ENCODE results near the gene RSPRY1.
"Not testable (repeated sequence)": the region's sequence is repeated elsewhere in the genome, so short reads cannot be mapped to it uniquely, and the experiment has no call there.

The RSPRY1 gene

DNA sequence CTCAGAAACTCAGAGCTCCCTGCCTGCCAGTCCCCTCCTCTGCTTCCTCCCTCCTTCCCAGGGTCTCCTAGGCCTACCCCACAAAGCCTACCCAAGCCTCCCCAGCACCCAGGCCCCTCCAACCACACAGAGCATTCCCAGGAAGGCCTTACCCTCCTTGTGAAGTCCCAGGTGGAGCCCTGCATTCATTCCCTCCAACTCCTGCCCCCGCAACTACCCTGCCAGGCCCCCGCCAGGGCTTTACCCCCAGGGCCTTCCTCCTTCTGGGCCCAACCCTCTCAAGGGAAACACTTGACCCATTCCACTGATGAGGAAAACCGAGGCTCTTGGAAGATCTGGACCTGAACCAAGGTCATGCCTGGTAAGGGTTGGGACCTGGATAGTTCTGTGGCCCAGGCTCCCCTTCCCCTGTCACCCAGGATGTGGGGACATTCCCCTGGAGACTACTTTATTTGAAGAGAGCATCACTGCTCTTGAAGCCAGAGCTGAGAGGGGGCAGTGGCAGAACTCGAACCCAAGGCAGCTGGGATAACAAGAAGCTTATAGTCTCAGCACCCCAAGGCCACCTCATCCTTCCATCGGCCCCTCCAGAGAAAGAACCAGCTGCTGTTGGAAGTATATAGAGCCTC lies 85.9 kb downstream of the RSPRY1 start:
- no peak for DNase-seq (ENCODE audit: low read depth)

DNA sequence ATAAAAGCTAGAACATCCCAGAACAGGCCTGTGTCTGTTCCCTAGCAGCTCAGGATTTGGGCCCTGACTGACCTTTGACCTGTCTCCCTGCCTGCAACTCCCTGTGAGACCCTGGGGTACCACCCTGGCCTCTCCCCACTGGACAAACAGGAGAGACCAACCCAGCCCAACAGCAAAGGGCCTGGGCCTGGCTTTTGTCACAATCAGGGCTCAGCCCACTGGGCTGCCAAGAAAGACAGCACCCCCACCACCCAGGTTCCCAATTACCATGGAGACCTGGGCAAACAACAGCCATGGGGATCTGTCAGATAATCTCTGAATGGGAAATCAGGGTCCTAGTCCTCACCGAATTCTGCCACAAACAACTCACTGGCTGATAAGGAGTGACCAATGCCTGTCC lies 87.2 kb downstream of the RSPRY1 start:
- no peak for DNase-seq (ENCODE audit: low read depth)

DNA sequence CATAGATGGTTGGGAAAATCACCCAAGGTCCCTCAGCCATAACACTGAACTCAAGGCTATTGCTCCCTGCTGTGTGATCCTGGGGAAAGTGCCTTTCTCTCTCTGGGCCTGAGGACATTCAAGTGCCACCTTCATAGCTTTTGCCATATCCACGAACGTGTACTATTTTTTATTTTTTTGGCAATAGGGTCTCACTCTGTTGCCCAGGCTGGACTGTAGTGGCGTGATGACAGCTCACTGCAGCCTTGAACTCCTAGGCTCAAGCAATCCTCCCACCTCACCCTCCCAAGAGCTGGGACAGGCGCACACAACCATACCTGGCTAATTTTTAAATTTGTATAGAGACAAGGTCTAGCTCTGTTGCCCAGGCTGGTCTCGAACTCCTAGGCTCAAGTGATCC lies 87.7 kb downstream of the RSPRY1 start:
- no peak for DNase-seq (ENCODE audit: low read depth)

DNA sequence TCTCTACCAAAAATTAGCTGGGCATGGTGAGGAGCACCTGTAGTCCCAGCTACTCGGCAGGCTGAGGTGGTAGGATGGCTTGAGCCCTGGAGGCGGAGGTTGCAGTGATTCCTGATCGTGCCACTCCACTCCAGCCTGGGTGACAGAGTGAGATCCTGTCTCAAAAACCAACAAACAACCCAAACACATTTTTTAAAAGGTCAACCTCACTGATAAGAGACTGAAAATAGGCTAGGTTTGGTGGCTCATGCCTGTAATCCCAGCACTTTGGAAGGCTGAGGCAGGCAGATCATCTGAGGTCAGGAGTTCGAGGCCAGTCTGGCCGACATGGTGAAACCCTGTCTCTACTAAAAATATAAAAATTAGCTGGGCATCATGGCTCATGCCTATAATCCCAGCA lies 89.8 kb downstream of the RSPRY1 start:
- not testable (repeated sequence) for DNase-seq (ENCODE audit: low read depth)

DNA sequence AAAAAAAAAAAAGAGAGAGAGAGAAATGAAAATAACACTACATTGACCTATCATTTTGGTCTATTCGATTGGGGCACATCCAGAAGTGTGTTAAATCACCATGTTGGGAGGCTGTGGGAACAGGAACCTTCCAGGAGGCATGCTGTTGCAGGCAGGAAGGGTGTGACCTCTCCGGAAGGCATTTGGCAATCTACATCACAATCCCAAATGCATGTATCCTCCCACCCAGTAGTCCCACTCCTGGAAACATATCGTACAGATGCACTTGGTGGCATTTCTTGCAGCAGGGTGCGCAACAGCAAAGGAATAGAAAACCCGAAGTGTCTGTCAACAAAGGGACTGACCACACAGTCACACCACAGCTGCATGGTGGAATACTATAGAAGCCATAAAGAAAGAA lies 90.5 kb downstream of the RSPRY1 start:
- peak; percentile 39 for DNase-seq (ENCODE audit: low read depth)

DNA sequence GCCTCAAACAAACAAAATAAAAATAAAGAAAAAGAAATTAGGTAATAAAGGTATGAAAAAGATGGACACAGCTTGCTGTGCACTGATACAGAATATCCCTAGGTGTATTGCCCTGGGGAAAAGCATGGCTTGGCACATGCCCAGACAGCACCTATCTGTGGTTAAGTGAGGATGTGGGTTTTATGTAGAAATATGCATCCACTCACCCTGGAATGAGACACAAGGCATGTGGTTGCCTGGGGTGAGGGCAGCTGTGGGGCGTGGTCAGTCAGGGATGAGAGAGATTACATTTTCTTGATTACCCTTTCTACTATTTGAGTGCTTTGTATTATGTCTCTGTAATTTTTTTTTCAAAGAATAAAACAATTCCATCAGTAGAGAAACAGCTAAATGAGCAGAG lies 91.5 kb downstream of the RSPRY1 start:
- peak; percentile 96 for DNase-seq (ENCODE audit: low read depth)

DNA sequence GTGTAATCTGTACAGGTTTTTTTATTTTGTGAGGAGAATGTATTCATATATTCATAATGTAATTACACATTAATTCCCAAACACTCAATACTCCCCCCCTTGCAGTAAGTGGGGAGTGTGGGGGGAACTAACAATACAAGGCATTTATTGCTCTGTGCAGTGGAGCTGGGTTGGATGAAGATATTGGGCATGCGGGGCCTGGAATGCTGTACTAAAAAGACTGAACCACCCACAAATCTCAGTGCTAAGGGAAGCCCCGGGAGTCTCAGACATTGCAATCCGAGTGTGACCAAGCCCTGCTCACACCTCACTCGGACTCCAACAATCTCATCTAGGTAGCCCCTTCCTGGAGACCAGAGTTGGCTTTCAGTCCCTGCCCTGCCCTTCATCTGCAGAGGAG lies 92.4 kb downstream of the RSPRY1 start:
- no peak for DNase-seq (ENCODE audit: low read depth)

DNA sequence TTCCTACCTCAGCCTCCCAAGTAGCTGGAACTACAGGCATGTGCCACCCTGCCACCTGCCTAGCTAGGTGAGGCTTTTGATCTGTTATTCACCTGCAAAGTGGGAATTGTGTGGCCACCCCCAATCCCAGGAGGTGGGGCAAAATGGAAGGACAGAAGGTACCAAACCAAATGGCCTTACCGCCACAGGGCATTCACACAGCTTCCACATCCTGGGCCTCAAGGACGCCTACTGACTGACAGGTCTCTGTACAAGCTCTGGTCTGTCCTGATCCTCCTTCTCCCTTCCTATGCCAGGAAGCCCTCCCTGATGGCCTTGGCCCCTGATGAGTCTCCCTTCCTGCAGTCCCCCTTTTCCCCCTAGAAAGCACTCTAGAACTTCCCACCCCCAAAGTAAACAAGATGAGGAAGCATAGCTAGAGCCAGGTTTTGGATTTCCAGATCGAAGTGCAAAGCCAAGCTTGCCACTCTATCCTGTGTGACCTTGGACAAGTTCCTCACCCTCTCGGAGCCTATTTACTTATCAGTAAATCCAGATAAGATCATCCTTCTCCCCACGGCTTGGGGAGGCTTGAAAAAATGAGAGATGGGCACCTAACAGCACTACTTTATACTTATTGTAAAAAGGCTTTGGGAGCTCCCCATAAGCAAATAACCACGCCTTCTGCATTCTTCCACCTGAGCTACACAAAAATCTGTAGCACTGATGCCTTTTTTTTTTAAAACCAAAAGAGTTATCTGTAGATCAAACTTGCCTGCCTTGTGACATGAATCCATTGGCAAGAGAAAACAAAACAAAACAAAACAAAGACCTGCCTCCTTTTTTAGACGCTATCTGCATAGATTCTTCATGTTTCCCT lies 93.9 kb downstream of the RSPRY1 start:
- no peak for DNase-seq (ENCODE audit: low read depth)

DNA sequence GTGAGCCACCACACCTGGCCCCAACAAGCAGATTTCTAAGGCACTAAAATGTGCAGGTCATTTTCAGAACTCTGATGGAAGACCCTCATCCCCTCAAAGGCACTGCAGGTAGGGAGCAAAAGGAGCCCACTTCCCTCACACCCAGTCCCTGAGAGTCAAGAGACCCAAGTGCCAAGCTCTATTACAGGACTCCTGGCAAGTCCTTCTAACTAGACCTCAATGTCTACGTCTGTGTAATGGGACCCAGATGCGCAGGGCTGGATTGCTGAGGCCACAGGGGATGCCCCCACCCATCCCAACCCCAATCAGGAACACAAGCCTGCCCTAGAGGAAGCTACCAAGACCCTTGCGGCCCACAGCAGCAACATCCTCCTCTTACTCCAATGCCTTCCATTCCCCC lies 95.7 kb downstream of the RSPRY1 start:
- no peak for DNase-seq (ENCODE audit: low read depth)

DNA sequence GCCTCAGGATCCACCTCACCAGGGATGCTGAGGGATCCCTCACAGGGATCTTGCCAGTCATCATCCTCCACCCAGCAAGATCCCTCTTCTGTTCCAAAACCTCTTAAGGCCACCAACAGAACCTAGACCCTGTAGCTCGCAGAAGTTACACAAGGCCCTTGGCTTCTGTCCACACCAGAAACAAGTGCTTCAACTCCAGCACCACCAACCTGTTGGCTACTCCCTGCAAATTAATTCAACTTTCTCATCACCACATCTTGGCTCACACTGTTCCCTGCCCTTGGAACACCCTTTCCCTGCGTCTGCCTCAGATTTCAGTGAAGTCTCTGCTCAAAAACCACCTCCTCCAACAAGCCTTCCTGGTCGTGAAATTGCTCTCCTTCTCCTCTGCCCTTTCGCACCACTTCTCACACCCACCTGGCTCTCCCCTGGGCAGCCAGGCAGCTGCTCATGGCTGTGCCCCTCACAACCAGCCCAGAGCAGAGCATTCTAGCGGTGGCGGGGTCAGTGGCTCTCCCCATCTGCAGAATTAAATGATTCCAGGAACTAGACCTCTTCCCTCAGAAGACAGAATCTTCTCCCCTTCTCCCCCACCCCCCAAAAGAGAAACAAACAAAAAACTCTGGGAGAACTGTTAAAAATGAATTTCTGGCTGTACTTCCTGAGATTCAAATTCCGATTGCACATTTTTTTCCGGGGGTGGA lies 96.5 kb downstream of the RSPRY1 start:
- no peak for DNase-seq (ENCODE audit: low read depth)

DNA sequence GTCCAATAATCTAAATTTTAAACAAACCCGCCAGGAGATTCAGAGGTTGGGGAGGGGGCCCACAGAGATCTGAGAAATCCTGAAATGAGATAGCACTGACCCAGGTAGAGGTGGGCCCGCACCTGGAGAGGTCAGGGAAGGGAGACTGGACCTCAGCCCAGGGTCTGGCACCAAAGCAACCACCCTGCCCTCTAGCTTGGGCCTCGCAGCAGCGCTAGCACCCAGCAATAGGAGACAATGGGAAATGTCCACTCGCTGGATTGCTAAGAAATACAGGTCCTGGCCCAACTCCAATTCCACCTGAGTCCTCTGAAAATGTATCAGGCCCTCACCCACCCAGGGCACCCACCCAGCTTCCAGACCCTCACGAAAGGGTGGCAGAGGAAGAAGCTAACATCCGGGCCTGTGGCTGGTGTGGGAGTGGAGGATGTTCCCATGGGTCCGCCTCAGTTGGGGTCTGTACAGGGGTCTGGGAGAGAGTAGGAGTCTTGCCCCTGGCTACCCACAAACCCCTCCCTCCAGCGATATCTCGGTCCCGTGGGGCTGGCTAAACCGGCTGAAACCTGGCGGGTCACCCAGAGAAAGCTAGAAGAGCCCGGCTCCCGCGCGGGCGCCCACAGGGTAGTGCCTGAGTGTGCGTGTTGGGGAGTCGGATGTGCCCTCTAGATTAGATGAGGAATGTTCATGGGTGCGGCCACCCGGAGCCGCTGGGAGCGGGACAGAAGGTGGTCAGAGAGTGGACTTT lies 97.3 kb downstream of the RSPRY1 start:
- no peak for DNase-seq (ENCODE audit: low read depth)

DNA sequence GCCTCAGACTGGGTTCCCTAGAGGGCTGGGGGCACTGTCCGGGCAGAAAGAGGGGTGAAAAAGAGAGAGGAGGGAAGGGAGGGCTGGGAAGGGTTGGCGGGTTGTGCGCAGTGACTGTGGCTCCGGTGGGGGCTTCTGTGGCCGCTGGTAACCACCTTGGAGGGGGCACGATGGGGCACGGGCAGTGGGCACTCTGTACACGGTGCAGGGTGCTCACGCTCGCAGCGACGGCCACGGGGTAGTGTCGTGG lies 97.8 kb downstream of the RSPRY1 start:
- DNase-seq (ENCODE audit: low read depth): no peak

DNA sequence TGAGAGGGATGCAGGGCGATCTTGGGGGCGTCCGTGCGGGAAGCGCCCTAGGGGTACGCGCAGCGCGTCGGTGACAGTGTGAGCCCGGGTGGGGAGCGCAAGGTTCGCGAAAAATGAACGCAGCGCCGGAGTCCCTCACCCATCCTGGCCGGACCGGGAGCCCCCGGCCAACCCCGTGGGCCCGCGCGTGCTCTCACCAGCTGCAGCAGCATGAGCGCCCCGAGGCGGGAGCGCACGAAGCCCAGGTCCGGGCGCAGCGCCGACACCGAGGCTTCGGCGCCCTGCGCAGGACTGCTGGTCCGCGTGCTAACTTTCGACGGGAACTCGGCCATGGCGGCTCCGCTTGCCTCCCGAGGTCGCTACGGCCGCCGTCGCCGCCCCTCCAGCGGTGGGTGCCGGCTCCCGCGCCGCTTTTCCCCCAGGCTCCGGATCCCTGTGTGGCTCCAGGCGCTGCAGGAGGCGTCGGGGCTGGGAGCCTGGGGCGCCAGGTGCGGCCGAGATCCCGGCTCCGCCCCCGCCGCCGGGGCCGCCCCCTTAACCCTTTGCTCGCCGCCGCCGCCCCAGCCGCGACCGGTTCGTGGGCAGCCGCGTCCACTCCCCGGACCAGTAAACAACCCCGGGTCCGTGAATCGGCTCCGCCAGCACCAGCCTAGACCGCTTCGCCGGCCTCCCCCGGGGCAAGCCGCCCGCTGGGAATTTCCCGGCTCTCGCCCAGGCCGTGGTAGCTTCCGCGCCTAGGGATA lies 98.3 kb downstream of the RSPRY1 start, which contains the start of gene PLLP:
TSS of gene PLLP (minus strand) at position 464 of the 743 bp plus-strand sequence. CDS start at position 332, 132 bp downstream.
- peak; percentile 59 for DNase-seq (ENCODE audit: low read depth)

DNA sequence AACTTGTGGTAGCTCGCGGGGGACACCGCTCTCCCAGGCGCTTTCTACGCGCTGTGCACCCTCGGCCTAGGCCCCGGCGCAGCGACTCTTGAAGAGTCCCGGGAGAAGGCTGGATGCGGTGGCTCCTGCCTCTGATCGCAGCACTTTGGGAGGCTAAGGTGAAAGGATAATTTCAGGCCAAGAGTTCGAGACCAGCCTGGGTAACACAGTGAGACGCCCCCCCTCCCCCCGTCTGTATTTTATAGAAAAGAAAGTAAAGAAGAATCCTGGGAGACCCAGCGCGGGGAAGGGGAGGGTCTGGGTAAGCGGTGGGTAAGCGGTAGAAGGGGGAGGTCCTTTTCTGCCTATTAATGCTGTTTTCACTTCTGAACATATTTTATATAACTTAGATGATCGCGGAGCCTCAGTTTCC lies 98.8 kb downstream of the RSPRY1 start:
- no peak for DNase-seq (ENCODE audit: low read depth)

DNA sequence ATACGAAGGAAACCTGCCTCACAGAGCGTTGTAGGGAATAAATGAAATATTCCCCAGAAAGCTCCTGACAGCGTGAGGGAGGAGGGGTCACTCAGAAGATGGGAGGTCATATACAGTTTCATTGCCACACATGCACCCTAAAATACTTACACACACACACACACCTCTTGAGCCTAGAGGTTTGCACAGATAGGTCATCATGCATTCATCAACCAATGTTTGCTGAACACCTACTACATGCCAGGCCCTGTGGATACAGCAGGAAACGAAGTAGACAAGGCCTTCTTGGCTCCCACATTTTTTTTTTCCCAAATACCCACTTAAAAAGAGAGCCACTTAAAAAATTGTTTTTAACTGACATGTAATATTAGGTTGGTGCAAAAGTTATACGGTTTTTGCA lies 99.2 kb downstream of the RSPRY1 start:
- no peak for DNase-seq (ENCODE audit: low read depth)

DNA sequence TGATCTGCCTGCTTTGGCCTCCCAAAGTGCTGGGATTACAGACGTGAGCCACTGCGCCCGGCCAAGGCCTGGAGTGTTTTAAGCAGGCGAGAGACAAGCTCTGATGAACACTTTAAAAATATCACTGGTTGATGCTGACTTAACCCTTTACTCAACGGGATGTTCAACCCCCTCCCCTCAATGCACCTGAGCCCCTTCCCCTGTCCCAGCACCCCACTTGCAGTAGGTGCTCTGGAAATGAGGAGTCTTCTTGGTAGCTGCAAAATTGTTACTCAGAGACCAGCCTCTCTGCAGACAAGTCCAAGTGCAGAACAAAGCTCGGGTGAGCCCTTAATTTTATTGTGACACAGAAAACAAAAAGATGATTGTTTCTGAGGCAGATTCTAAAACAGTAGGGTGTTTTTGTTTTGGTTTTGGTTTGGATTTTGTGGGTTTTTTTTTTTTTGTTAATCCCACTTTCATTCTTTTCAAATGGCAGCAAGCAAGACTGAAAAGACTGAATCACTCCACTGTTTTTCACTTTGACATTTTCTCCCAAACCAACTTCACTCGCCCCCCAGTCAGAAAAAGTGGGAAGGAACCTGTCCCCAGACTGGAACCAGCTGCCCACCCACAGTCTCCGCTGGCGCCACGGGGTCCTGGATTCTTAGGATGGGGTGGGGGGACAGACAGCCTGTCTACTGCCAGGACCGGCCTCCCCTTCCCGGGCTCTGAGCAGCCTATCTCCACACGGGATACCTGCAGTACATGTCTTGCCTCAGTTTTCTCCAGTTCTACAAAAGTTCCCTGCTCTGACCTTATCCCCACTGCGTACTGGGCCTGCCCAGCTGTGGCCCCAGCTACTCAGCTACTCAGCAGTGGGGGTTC lies 103.5 kb downstream of the RSPRY1 start:
- DNase-seq (ENCODE audit: low read depth): no peak

All from ELR (cell line).